Fibroblast of lung (primary cell): Measurements from ENCODE around the gene CACNB2. TPM values are rescaled to one million over a fixed set of nuclear protein-coding genes. Genes with fewer than 3 reads are reported as not detected.

Source experiments
- DNase-seq, 2 donors: peaks; one replicate each; pipeline versions ENCODE4 v3.0.0 to v3.0.0-alpha.2; 2010; ENCODE audit warnings: low read depth in 2 of 2
- H2AFZ ChIP-seq: 2 replicates; pipeline ENCODE4 v1.5.1; 2012; ENCODE audit warnings: low read length, control low read depth, inconsistent platforms
- H3K27ac ChIP-seq: 2 replicates; pipeline ENCODE4 v1.5.1; 2011; ENCODE audit warnings: low read length, control low read depth; ENCODE audit not compliant: insufficient read depth
- H3K27me3 ChIP-seq: 2 replicates; pipeline ENCODE4 v1.5.1; 2011; ENCODE audit warnings: mild to moderate bottlenecking, low read length; ENCODE audit not compliant: control insufficient read depth, insufficient read depth
- H3K36me3 ChIP-seq: 2 replicates; pipeline ENCODE4 v1.5.1; 2011; ENCODE audit warnings: low read length; ENCODE audit not compliant: control insufficient read depth, insufficient read depth
- H3K4me1 ChIP-seq: 2 replicates; pipeline ENCODE4 v1.5.1; 2011; ENCODE audit warnings: low read length; ENCODE audit not compliant: control insufficient read depth, insufficient read depth; ENCODE audit errors: extremely low read depth
- H3K4me2 ChIP-seq: 2 replicates; pipeline ENCODE4 v1.5.1; 2011; ENCODE audit warnings: low read length, control low read depth; ENCODE audit not compliant: insufficient read depth; ENCODE audit errors: extremely low read depth
- H3K4me3 ChIP-seq, 4 experiments: fragments of 200-600 bp in 1 of 4; sonication (generic) in 1 of 4; replicated peaks in 1 of 4; 2 replicates each; pipeline ENCODE4 v1.5.1; 2011 to 2016; ENCODE audit warnings: low read length in 4 of 4, low read depth in 3 of 4, mild to moderate bottlenecking in 3 of 4, control low read depth in 2 of 4, inconsistent platforms in 1 of 4, mixed read lengths in 1 of 4; ENCODE audit not compliant: insufficient read depth in 1 of 4; ENCODE audit errors: control extremely low read depth in 1 of 4
- H3K79me2 ChIP-seq: 2 replicates; pipeline ENCODE4 v1.5.1; 2012; ENCODE audit warnings: mild to moderate bottlenecking, low read length, inconsistent platforms; ENCODE audit not compliant: control insufficient read depth, insufficient read depth
- H3K9ac ChIP-seq: 2 replicates; pipeline ENCODE4 v1.5.1; 2011; ENCODE audit warnings: mild to moderate bottlenecking, low read length, control low read depth; ENCODE audit not compliant: insufficient read depth
- H3K9me3 ChIP-seq: 2 replicates; pipeline ENCODE4 v1.5.1; 2012; ENCODE audit warnings: low read depth, low read length; ENCODE audit not compliant: control insufficient read depth, insufficient read depth
- H4K20me1 ChIP-seq: 2 replicates; pipeline ENCODE4 v1.5.1; 2011; ENCODE audit warnings: low read length; ENCODE audit not compliant: control insufficient read depth, insufficient read depth; ENCODE audit errors: extremely low read depth
- EZH2 ChIP-seq: IDR thresholded peaks from 2 replicates; pipeline ENCODE4 v1.5.1; 2012; ENCODE audit warnings: low read length, control low read depth, mild to moderate bottlenecking; ENCODE audit errors: missing control alignments
- polyA plus RNA-seq, 2 donors: library from polyadenylated mRNA; depleted of rRNA in 1 of 2; stranded (reverse) in 1 of 2; unstranded in 1 of 2; fragments of >200 nt; gene quantifications; 2 replicates each; pipeline ENCODE4 v1.2.1, GENCODE V29; 2011 to 2012; ENCODE audit warnings: missing spikeins in 1 of 2
- total RNA-seq: library from RNA; depleted of rRNA; stranded (reverse); fragments of >200 nt; gene quantifications from 2 replicates; pipeline ENCODE4 v1.2.1, GENCODE V29; 2014
- TF ChIP-seq, protein P1 (sequence below), 2 donors: IDR thresholded peaks in 1 of 2; conservative IDR thresholded peaks in 1 of 2; 1 replicate in 1 of 2; 2 replicates in 1 of 2; pipeline ENCODE4 v1.5.1; 2011 to 2012; ENCODE audit warnings: low read length in 2 of 2, control low read depth in 1 of 2, inconsistent platforms in 1 of 2, low read depth in 1 of 2, mild to moderate bottlenecking in 1 of 2

Gene CACNB2
- total and polyA plus RNA-seq, 2 donors (not counting 1 experiment from before 2014, with no cell fraction given), result 0.66 to 0.70 TPM

- Histone ChIP-seq H3K36me3 (no peaks in the 10 kb centered on the region), H3K79me2 (no peaks in the 10 kb centered on the region), H3K9ac (no peak overlapping the region), H3K4me1 (peaks cover 12% of the 10 kb centered on the region), H3K4me2 (peak overlapping the region; percentile 63), H3K4me3 (peak overlapping the region in 1 of 4 experiments; percentile 17), H3K9me3 (no peaks in the 10 kb centered on the region), H2AFZ (no peak overlapping the region), H4K20me1 (no peaks in the 10 kb centered on the region), H3K27ac (no peak overlapping the region), H3K27me3 (no peaks in the 10 kb centered on the region)
- TF ChIP-seq, protein P1, sequence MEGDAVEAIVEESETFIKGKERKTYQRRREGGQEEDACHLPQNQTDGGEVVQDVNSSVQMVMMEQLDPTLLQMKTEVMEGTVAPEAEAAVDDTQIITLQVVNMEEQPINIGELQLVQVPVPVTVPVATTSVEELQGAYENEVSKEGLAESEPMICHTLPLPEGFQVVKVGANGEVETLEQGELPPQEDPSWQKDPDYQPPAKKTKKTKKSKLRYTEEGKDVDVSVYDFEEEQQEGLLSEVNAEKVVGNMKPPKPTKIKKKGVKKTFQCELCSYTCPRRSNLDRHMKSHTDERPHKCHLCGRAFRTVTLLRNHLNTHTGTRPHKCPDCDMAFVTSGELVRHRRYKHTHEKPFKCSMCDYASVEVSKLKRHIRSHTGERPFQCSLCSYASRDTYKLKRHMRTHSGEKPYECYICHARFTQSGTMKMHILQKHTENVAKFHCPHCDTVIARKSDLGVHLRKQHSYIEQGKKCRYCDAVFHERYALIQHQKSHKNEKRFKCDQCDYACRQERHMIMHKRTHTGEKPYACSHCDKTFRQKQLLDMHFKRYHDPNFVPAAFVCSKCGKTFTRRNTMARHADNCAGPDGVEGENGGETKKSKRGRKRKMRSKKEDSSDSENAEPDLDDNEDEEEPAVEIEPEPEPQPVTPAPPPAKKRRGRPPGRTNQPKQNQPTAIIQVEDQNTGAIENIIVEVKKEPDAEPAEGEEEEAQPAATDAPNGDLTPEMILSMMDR (conservative IDR thresholded peaks at IDR 0.05 in 1 of 2, IDR thresholded peaks at IDR 0.05 in 1 of 2; ENCODE audit: low read depth in 1 of 2, low read length in 2 of 2), result no peak
- no peak for TF ChIP-seq EZH2
- peak; percentile 86 to 95 for DNase-seq
Observed at GRCh38 chr10:18157881-18158280, 17.7 kb downstream of the CACNB2 start.

- H3K27ac ChIP-seq, result peak overlapping the region; percentile 23
- no peak overlapping the region for H2AFZ ChIP-seq
- no peaks in the 10 kb centered on the region for H3K9me3 ChIP-seq
- DNase-seq, result peak; percentile 62 to 84
- peaks cover 15% of the 10 kb centered on the region for H3K4me1 ChIP-seq
- no peaks in the 10 kb centered on the region for H3K79me2 ChIP-seq
- H3K36me3 ChIP-seq, result no peaks in the 10 kb centered on the region
- TF ChIP-seq, protein P1 (conservative IDR thresholded peaks at IDR 0.05 in 1 of 2, IDR thresholded peaks at IDR 0.05 in 1 of 2; ENCODE audit: low read depth in 1 of 2, low read length in 2 of 2), result no peak
- no peak for TF ChIP-seq EZH2
- no peaks in the 10 kb centered on the region for H4K20me1 ChIP-seq
- H3K4me3 ChIP-seq, result peak overlapping the region; percentile 2 to 39 (median 28)
- H3K4me2 ChIP-seq, result peak overlapping the region; percentile 84
- H3K27me3 ChIP-seq, result no peaks in the 10 kb centered on the region
- H3K9ac ChIP-seq, result no peak overlapping the region
Observed at GRCh38 chr10:18158773-18159265, 18.6 kb downstream of the CACNB2 start.

- H3K27ac ChIP-seq, result no peak overlapping the region
- H3K9ac ChIP-seq, result no peak overlapping the region
- no peaks in the 10 kb centered on the region for H3K9me3 ChIP-seq
- H3K4me1 ChIP-seq, result peaks cover 15% of the 10 kb centered on the region
- H3K4me2 ChIP-seq, result peak overlapping the region; percentile 84
- H3K4me3 ChIP-seq, result peak overlapping the region; percentile 2 to 39 (median 28)
- TF ChIP-seq, protein P1 (conservative IDR thresholded peaks at IDR 0.05 in 1 of 2, IDR thresholded peaks at IDR 0.05 in 1 of 2; ENCODE audit: low read depth in 1 of 2, low read length in 2 of 2), result no peak
- no peak for TF ChIP-seq EZH2
- H4K20me1 ChIP-seq, result no peaks in the 10 kb centered on the region
- no peaks in the 10 kb centered on the region for H3K79me2 ChIP-seq
- H3K36me3 ChIP-seq, result no peaks in the 10 kb centered on the region
- H2AFZ ChIP-seq, result no peak overlapping the region
- peak in 1 of 2 donors; percentile 77 for DNase-seq
- H3K27me3 ChIP-seq, result no peaks in the 10 kb centered on the region
Observed at GRCh38 chr10:18159557-18159956, 19.3 kb downstream of the CACNB2 start.
